Germinal center (tissue), 1 donor: ENCODE results near the gene PRXL2B.

ENCODE experiments used
- DNase-seq: peaks from one replicate; pipeline ENCODE4 v3.0.0; 2012; ENCODE audit warnings: mixed read lengths, low spot score

PRXL2B gene

GRCh38 chr1:2637442-2638145 lies 51.0 kb downstream of the PRXL2B start:
- no peak for DNase-seq

- DNase-seq, result no peak
These were observed 52.0 kb downstream of the PRXL2B start for GRCh38 chr1:2638466-2639115.

- no peak for DNase-seq
These were observed 52.6 kb downstream of the PRXL2B start for GRCh38 chr1:2639203-2639602.

GRCh38 chr1:2639607-2640521 lies 53.3 kb downstream of the PRXL2B start:
- DNase-seq, result no peak

- no peak for DNase-seq
These were observed 54.0 kb downstream of the PRXL2B start for GRCh38 chr1:2640626-2641025.
